ENCODE results near the gene PAEP.

- TF ChIP-seq CTCF (conservative IDR thresholded peaks at IDR 0.05 in 1 of 2, IDR thresholded peaks at IDR 0.05 in 1 of 2; ENCODE audit: extremely low read depth in 1 of 2, insufficient read depth in 1 of 2, low read depth in 1 of 2, low read length in 2 of 2) (no peak), EZH2 (IDR thresholded peaks at IDR 0.05; ENCODE audit: borderline replicate concordance, low read length) (no peak)
Measured at GRCh38 chr9:135522931-135523330, 38.6 kb upstream of the PAEP start.

Data from mammary epithelial cell (primary cell).